Measurements from ENCODE around the gene RAP1GDS1. TPM values are rescaled to one million over a fixed set of nuclear protein-coding genes. Genes with fewer than 3 reads are reported as not detected.

RAP1GDS1 gene
- total and polyA plus RNA-seq, 2 of the 13 experiments (the other 11 are each of a cell fraction or from before 2014, with no cell fraction given) = 19.3 to 42.5 TPM

GRCh38 chr4:98260579-98261404 is at the start of gene RAP1GDS1 (continued):
- TF ChIP-seq ZFP36L2 (CRISPR knock-in tag; IDR thresholded peaks at IDR 0.05) (no peak), POGK (CRISPR knock-in tag; conservative IDR thresholded peaks at IDR 0.05) (peak; percentile 85), USF2 (IDR thresholded peaks at IDR 0.05; ENCODE audit: low read depth, low read length) (no peak), USF2 (CRISPR knock-in tag; IDR thresholded peaks at IDR 0.05; ENCODE audit: borderline replicate concordance) (no peak), ZNF446 (CRISPR knock-in tag; IDR thresholded peaks at IDR 0.05) (peak; percentile 68; the same call in 1 of the 2 replicates), PHF21A (CRISPR knock-in tag; IDR thresholded peaks at IDR 0.05) (peak; percentile 58), ZNF766 (CRISPR knock-in tag; IDR thresholded peaks at IDR 0.05; ENCODE audit: borderline replicate concordance) (peak; percentile 8; the same call in 1 of the 2 replicates), TRIM24 (CRISPR knock-in tag; IDR thresholded peaks at IDR 0.05) (no peak), TARDBP (CRISPR knock-in tag; IDR thresholded peaks at IDR 0.05) (no peak), ESRRA (CRISPR knock-in tag; IDR thresholded peaks at IDR 0.05; ENCODE audit: low read depth) (0 out of 2 replicates have a peak, but pooled peaks have one; percentile 33), KAT8 (CRISPR knock-in tag; IDR thresholded peaks at IDR 0.05) (peak; percentile 44), HMGXB3 (CRISPR knock-in tag; IDR thresholded peaks at IDR 0.05; ENCODE audit: borderline replicate concordance) (0 out of 2 replicates have a peak, but pooled peaks have one; percentile 39), ZNF800 (CRISPR knock-in tag; IDR thresholded peaks at IDR 0.05) (peak; percentile 47; the same call in 1 of the 2 replicates), NR3C1 (CRISPR knock-in tag; IDR thresholded peaks at IDR 0.05) (no peak), ZNF333 (CRISPR knock-in tag; IDR thresholded peaks at IDR 0.05; ENCODE audit: borderline replicate concordance) (peak; percentile 91; the same call in 1 of the 2 replicates), ZSCAN22 (CRISPR knock-in tag; IDR thresholded peaks at IDR 0.05) (no peak), SRSF9 (IDR thresholded peaks at IDR 0.05; ENCODE audit: borderline replicate concordance, insufficient read depth, low read depth, low read length, poor library complexity, severe bottlenecking) (no peak), ZKSCAN1 (IDR thresholded peaks at IDR 0.05; ENCODE audit: low read length) (no peak), HMG20B (CRISPR knock-in tag; conservative IDR thresholded peaks at IDR 0.05) (0 out of 2 replicates have a peak, but pooled peaks have one; percentile 17)

Data from HepG2 (cell line).